ENCODE data around the gene METTL2B.
"Not testable (repeated sequence)": the region's sequence is repeated elsewhere in the genome, so short reads cannot be mapped to it uniquely, and the experiment has no call there.

Gene METTL2B

GRCh38 chr7:128532956-128533355 is 56.4 kb downstream of the METTL2B start:
- H3K9ac ChIP-seq (ENCODE audit: low read length); H3K36me3 ChIP-seq (ENCODE audit: control insufficient read depth, insufficient read depth, low read length); H3K9me3 ChIP-seq (ENCODE audit: control insufficient read depth, low read length); H3K27me3 ChIP-seq (ENCODE audit: control insufficient read depth, insufficient read depth, low read length); H3K4me1 ChIP-seq (ENCODE audit: control insufficient read depth, insufficient read depth, low read length); H3K4me3 ChIP-seq (ENCODE audit: low read length): not testable (repeated sequence)

DNA sequence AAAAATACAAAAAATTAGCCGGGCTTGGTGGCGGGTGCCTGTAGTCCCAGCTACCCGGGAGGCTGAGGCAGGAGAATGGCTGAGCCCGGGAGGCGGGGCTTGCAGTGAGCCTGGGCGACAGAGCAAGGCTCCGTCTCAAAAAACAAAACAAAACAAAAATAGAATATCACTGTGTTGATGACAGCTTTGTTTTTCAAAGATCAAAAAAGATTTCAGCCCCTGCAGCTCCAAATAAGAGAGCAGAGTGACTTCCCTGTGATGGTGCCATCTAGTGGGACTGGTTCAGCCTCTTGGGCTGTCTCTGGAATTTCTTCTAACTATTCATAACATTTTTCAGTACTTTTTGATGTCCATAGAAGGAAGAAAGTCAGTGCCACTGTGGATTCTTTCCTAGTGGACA is 60.9 kb downstream of the METTL2B start:
- H3K9ac ChIP-seq (ENCODE audit: low read length): not testable (repeated sequence)

DNA sequence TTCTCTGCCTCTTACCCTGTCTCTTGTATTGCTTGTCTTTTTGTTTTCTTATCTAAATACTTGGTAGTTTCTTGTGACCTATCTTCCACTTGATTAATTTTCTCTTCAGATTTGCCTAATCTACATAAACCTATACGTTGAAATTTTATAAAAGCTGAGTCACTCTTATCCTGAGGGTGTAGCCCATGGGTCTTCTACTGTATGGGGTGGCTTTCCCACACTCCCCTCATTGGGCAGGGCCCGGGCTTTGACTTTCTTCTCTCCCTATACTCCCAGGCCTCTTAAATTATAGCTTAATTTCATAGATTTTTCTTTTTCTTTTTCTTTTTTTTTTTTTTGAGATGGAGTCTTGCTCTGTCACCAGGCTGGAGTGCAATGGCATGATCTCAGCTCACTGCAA is 66.0 kb downstream of the METTL2B start:
- H3K9me3 ChIP-seq (ENCODE audit: control insufficient read depth, low read length); H3K4me3 ChIP-seq (ENCODE audit: low read length); H3K4me1 ChIP-seq (ENCODE audit: control insufficient read depth, insufficient read depth, low read length); H3K27me3 ChIP-seq (ENCODE audit: control insufficient read depth, insufficient read depth, low read length); H3K9ac ChIP-seq (ENCODE audit: low read length); H3K36me3 ChIP-seq (ENCODE audit: control insufficient read depth, insufficient read depth, low read length): not testable (repeated sequence)

More for the DNA sequence above, 60.9 kb downstream of the METTL2B start:
- H3K36me3 ChIP-seq (ENCODE audit: control insufficient read depth, insufficient read depth, low read length); H3K9me3 ChIP-seq (ENCODE audit: control insufficient read depth, low read length); H3K4me1 ChIP-seq (ENCODE audit: control insufficient read depth, insufficient read depth, low read length); H3K27me3 ChIP-seq (ENCODE audit: control insufficient read depth, insufficient read depth, low read length); H3K4me3 ChIP-seq (ENCODE audit: low read length): not testable (repeated sequence)

DNA sequence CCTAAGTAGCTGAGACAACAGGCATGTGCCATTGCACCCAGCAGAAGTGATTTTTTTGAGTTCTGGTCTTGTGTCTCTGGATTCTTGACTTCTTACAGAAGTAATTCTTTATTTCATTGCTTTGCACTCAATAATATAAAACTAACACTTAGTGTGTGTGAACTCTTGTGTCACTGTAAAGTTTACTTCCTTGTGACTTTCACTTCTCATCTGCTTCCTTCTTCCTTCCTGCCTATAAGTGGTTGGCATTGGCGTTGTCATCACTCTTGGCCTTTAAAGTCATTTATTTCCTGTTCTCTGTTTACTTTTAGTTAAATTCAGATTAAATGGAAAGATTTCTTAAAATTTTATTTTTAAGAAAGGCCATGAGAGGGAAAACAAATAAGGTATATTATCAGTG is 66.8 kb downstream of the METTL2B start:
- H3K9me3 ChIP-seq (ENCODE audit: control insufficient read depth, low read length); H3K4me3 ChIP-seq (ENCODE audit: low read length); H3K4me1 ChIP-seq (ENCODE audit: control insufficient read depth, insufficient read depth, low read length); H3K27me3 ChIP-seq (ENCODE audit: control insufficient read depth, insufficient read depth, low read length); H3K9ac ChIP-seq (ENCODE audit: low read length); H3K36me3 ChIP-seq (ENCODE audit: control insufficient read depth, insufficient read depth, low read length): not testable (repeated sequence)

GRCh38 chr7:128546319-128546851 is 69.8 kb downstream of the METTL2B start:
- not testable (repeated sequence) for H3K4me3 ChIP-seq (ENCODE audit: low read length); H3K4me1 ChIP-seq (ENCODE audit: control insufficient read depth, insufficient read depth, low read length); H3K36me3 ChIP-seq (ENCODE audit: control insufficient read depth, insufficient read depth, low read length); H3K9ac ChIP-seq (ENCODE audit: low read length); H3K27me3 ChIP-seq (ENCODE audit: control insufficient read depth, insufficient read depth, low read length); H3K9me3 ChIP-seq (ENCODE audit: control insufficient read depth, low read length)

- Histone ChIP-seq H3K36me3 (ENCODE audit: control insufficient read depth, insufficient read depth, low read length) (no peaks in the 10 kb centered on the region), H3K4me3 (ENCODE audit: low read length) (no peak overlapping the region), H3K9ac (ENCODE audit: low read length) (no peak overlapping the region), H3K9me3 (ENCODE audit: control insufficient read depth, low read length) (no peaks in the 10 kb centered on the region), H3K4me1 (ENCODE audit: control insufficient read depth, insufficient read depth, low read length) (no peaks in the 10 kb centered on the region), H3K27me3 (ENCODE audit: control insufficient read depth, insufficient read depth, low read length) (no peaks in the 10 kb centered on the region)
These were observed 74.4 kb downstream of the METTL2B start for GRCh38 chr7:128550920-128551319.

GRCh38 chr7:128554394-128554793 is 77.8 kb downstream of the METTL2B start:
- not testable (repeated sequence) for H3K36me3 ChIP-seq (ENCODE audit: control insufficient read depth, insufficient read depth, low read length); H3K4me3 ChIP-seq (ENCODE audit: low read length); H3K4me1 ChIP-seq (ENCODE audit: control insufficient read depth, insufficient read depth, low read length); H3K27me3 ChIP-seq (ENCODE audit: control insufficient read depth, insufficient read depth, low read length); H3K9ac ChIP-seq (ENCODE audit: low read length); H3K9me3 ChIP-seq (ENCODE audit: control insufficient read depth, low read length)

All from mucosa of stomach (tissue), 1 donor.